PFSK-1 (cell line): ENCODE results near the gene SNUPN.

Experiments used
- FOXP2 ChIP-seq: optimal IDR thresholded peaks from 2 replicates; pipeline ENCODE3; 2011; ENCODE audit warnings: borderline replicate concordance, control low read depth, inconsistent platforms; ENCODE audit not compliant: insufficient read depth; ENCODE audit errors: extremely low read length, extremely low read depth
- POLR2AphosphoS5 ChIP-seq: IDR thresholded peaks from 2 replicates; pipeline ENCODE4 v1.6.1; 2012; ENCODE audit warnings: low read depth, mild to moderate bottlenecking, control low read depth, low read length, moderate library complexity
- SIN3A ChIP-seq: IDR thresholded peaks from 2 replicates; pipeline ENCODE4 v1.6.1; 2012; ENCODE audit warnings: mild to moderate bottlenecking, low read length, moderate library complexity, borderline replicate concordance; ENCODE audit not compliant: insufficient read depth
- TAF1 ChIP-seq: IDR thresholded peaks from 2 replicates; pipeline ENCODE4 v1.6.1; 2012; ENCODE audit warnings: low read length, control low read depth, borderline replicate concordance; ENCODE audit not compliant: insufficient read depth
- TF ChIP-seq, protein P1 (sequence below), 2 experiments: IDR thresholded peaks; 2 replicates each; pipeline versions ENCODE4 v1.6.1 to v1.8.0; 2011 to 2012; ENCODE audit warnings: low read depth in 2 of 2, low read length in 2 of 2, control low read depth in 1 of 2, inconsistent platforms in 1 of 2, mild to moderate bottlenecking in 1 of 2, moderate library complexity in 1 of 2; ENCODE audit not compliant: insufficient read depth in 1 of 2

The SNUPN gene

DNA sequence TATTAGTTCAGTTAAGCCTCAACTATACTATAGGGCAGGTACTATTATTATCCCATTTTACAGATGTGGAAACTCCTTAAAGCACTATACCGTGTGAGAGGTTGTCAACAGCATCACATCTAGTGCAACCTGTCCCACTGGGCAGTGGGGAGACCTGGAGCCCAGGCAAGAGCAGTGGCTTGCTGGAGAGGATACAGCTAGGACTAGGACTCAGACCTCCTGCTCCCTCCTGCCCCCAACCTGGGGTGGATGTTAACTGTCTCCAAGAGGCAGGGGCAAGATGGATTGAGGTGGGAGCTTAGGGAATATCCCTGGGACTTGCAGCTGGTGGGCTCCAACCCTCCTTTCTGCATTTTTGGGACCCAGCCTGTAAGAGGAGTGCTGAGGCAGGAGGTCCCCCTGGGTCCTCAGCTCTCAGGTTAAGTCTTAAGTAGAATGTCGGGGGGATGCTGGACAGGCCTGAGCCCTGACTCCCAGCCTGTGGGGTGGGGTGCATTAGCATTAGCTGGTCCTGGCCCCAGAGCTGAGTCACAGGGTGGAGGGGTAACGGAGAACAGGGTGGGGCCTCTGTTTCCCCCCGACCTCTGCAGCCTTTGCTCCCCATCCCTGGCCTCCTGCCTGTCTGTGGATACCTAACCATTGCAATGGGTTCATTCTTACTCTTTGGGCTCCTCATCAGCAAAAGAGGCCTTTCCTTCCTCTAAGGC lies 28.8 kb upstream of the SNUPN start:
- TF ChIP-seq TAF1: no peak
- TF ChIP-seq FOXP2: no peak
- TF ChIP-seq, protein P1, sequence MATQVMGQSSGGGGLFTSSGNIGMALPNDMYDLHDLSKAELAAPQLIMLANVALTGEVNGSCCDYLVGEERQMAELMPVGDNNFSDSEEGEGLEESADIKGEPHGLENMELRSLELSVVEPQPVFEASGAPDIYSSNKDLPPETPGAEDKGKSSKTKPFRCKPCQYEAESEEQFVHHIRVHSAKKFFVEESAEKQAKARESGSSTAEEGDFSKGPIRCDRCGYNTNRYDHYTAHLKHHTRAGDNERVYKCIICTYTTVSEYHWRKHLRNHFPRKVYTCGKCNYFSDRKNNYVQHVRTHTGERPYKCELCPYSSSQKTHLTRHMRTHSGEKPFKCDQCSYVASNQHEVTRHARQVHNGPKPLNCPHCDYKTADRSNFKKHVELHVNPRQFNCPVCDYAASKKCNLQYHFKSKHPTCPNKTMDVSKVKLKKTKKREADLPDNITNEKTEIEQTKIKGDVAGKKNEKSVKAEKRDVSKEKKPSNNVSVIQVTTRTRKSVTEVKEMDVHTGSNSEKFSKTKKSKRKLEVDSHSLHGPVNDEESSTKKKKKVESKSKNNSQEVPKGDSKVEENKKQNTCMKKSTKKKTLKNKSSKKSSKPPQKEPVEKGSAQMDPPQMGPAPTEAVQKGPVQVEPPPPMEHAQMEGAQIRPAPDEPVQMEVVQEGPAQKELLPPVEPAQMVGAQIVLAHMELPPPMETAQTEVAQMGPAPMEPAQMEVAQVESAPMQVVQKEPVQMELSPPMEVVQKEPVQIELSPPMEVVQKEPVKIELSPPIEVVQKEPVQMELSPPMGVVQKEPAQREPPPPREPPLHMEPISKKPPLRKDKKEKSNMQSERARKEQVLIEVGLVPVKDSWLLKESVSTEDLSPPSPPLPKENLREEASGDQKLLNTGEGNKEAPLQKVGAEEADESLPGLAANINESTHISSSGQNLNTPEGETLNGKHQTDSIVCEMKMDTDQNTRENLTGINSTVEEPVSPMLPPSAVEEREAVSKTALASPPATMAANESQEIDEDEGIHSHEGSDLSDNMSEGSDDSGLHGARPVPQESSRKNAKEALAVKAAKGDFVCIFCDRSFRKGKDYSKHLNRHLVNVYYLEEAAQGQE (IDR thresholded peaks at IDR 0.05; ENCODE audit: insufficient read depth in 1 of 2, low read depth in 2 of 2, low read length in 2 of 2): no peak
- TF ChIP-seq SIN3A: no peak
- TF ChIP-seq POLR2AphosphoS5: no peak

DNA sequence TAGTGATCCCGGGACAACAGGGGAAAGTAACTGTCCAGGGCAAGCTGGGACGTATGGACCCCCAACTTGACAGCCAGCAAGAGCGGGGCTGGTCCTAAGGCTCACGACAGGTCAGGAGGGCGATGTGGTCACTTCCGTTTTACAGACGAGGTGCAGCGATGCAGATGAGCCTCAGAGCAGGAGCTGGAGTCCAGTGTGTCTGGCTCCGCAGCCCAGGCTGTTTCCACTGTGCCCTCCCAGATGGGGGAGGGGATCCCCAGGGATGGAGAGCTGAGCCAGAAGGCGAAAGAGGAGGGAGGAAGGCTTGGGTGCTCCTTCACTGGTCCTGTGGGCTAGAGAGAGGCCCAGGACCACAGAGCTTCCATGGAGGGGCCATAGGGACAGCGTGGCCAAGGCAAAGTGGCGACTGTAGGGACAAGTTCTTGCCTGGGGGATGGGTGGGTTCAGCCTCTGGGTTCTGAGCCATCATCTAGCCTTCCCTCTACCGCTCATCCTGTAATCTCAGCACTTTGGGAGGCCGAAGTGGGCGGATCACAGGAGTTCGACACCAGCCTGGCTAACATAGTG lies 27.9 kb upstream of the SNUPN start:
- TF ChIP-seq FOXP2: no peak
- no peak for TF ChIP-seq SIN3A
- TF ChIP-seq TAF1: no peak
- TF ChIP-seq, protein P1 (IDR thresholded peaks at IDR 0.05; ENCODE audit: insufficient read depth in 1 of 2, low read depth in 2 of 2, low read length in 2 of 2): no peak
- TF ChIP-seq POLR2AphosphoS5: no peak

DNA sequence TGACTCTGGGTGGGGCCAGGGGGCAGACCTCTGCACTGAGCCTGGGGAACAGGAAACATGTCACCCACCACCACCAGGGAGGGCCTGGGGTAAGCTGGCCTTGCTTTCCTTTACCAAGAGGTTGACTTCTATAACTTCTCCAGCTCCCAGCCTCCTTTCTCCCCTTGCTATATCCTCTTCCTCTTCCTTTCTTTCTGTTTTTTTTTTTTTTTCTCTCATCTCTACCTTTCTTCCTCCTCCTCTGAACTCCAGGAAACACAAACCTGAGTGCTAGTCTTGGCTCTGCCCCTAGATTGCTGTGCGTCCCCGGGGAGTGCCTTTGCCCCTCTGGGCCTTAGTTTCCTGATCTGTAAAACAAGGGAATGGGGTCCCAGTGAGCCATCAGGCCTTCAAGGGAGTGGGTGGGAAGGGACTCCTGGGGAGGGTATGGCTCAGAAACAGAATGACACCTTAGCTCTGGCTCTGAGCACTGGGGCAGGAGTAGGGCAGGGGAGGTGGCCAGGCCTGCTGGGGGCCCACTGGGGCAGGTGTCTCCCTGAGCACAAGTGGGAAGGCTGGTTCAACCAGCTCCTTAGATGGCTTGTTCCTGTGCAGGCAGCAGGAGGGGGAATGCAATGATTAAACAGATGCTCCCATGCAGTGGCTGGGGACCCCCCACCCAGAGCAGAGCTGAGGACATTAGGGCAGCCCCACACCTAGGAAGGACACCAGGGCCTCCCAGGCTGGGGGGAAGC lies 26.5 kb upstream of the SNUPN start:
- TF ChIP-seq, protein P1 (IDR thresholded peaks at IDR 0.05; ENCODE audit: insufficient read depth in 1 of 2, low read depth in 2 of 2, low read length in 2 of 2): no peak
- no peak for TF ChIP-seq FOXP2
- no peak for TF ChIP-seq POLR2AphosphoS5

DNA sequence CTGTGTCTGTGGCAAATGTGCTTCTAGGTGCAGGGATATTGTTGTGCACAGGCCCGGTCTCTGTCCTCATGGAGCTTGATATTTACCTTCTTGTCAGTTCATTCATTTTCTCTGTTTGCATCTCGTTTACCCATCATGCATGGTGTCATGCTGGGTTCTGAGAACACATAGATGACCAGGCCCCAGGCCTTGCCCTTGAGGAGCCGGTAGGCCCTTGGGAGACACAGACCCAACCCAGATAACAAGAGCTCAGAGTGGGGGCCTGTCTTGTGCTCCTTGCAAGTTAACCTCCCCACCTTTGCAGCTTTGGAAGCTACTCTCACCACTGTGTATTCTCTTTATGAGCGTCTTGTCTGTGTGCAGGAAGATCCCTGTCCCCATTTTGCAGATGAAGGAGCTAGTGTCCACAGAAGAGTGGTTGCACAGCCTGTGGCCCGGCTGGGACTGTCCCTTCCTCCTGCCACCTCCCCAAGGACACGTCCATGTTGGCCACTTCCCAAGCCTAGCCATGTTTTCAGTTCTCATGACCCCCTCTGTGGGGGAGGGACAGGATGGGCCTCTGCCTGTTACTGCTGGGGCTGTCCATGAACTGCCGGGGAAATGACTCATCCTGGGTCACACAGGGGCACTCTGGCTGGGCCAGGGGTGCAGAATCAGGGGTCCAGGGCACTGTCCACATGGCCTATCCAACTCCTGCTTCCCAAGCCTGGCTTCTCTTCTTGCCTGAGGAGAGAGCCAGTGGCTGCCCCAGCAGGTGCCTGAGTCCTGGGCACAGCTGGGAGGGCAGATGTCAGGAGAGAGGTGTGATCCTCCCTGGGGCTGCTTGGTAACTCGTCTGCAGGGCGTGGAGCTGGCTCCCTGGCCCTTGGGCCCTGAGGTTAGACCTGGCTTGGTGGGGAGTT lies 25.6 kb upstream of the SNUPN start:
- TF ChIP-seq, protein P1 (IDR thresholded peaks at IDR 0.05; ENCODE audit: insufficient read depth in 1 of 2, low read depth in 2 of 2, low read length in 2 of 2): no peak
- TF ChIP-seq FOXP2: peak; percentile 86
- TF ChIP-seq POLR2AphosphoS5: no peak
- TF ChIP-seq SIN3A: peak; percentile 46; the same call in 1 of the 2 replicates
- no peak for TF ChIP-seq TAF1
